Sigmoid colon (tissue), 7 donors: ENCODE measurements around the gene THRA. TPM values are rescaled to one million over a fixed set of nuclear protein-coding genes. Genes with fewer than 3 reads are reported as not detected.
A peak's percentile ranks its signal among the peaks of the same experiment; 100 is the strongest.

Experiments
- DNase-seq: peaks from one replicate; pipeline ENCODE4 v3.0.0-alpha.2; 2019
- H3K27ac ChIP-seq, 4 donors: fragments of 200-600 bp; sonication (generic); one replicate each; pipeline ENCODE4 v1.5.1; 2016 to 2019; ENCODE audit warnings: mild to moderate bottlenecking in 1 of 4
- H3K27me3 ChIP-seq, 3 donors: fragments of 200-600 bp; sonication (generic); one replicate each; pipeline ENCODE4 v1.5.1; 2019; ENCODE audit warnings: mild to moderate bottlenecking in 1 of 3
- H3K36me3 ChIP-seq, 4 donors: fragments of 200-600 bp; sonication (generic); one replicate each; pipeline ENCODE4 v1.5.1; 2016 to 2019
- H3K4me1 ChIP-seq, 4 donors: fragments of 200-600 bp; sonication (generic); one replicate each; pipeline ENCODE4 v1.5.1; 2017 to 2019
- H3K4me3 ChIP-seq, 4 donors: fragments of 200-600 bp; sonication (generic); one replicate each; pipeline ENCODE4 v1.5.1; 2017 to 2019; ENCODE audit warnings: mild to moderate bottlenecking in 2 of 4, moderate library complexity in 1 of 4
- H3K9me3 ChIP-seq, 4 donors: fragments of 200-600 bp in 3 of 4; sonication (generic) in 3 of 4; one replicate each; pipeline versions ENCODE4 v1.5.1 to v1.6.1; 2013 to 2019
- CTCF ChIP-seq, 4 experiments: fragments of 450-650 bp in 3 of 4; fragments of 200-600 bp in 1 of 4; IDR thresholded peaks; one replicate each; pipeline ENCODE4 v1.5.1; 2016 to 2019; ENCODE audit warnings: antibody characterized with exemption in 4 of 4, mild to moderate bottlenecking in 3 of 4, moderate library complexity in 2 of 4
- EP300 ChIP-seq, 4 donors: sonication (generic); formaldehyde crosslinking; IDR thresholded peaks; one replicate each; pipeline ENCODE4 v1.6.1; 2017; ENCODE audit warnings: antibody characterized with exemption in 4 of 4
- POLR2A ChIP-seq, 2 donors: fragments of 450-650 bp; IDR thresholded peaks; one replicate each; pipeline ENCODE4 v1.6.1; 2016; ENCODE audit warnings: antibody characterized with exemption in 2 of 2, mild to moderate bottlenecking in 2 of 2, moderate library complexity in 2 of 2
- POLR2AphosphoS5 ChIP-seq, 4 donors: sonication (generic); formaldehyde crosslinking; IDR thresholded peaks; one replicate each; pipeline ENCODE4 v1.6.1; 2017; ENCODE audit warnings: antibody characterized with exemption in 4 of 4
- WGBS, 2 donors: extraction: QIAGEN DNeasy Blood & Tissue Kit; methylation state at CpG; one replicate each; pipeline ENCODE4 v1.1.7; 2013; 5-methylcytosine and 5-hydroxymethylcytosine counted together
- intact Hi-C: fragments of 100-400 bp; cut with DNase I; formaldehyde crosslinking; loops from one replicate; pipeline ENCODE4 v1.15.1; 2023
- polyA plus RNA-seq, 3 donors: library from polyadenylated mRNA; stranded (reverse); fragments of 200-250 nt; gene quantifications; one replicate each; pipeline ENCODE4 v1.2.3, GENCODE V29; 2013
- total RNA-seq, 4 donors: library from RNA; depleted of rRNA; stranded (reverse); fragments of >200 nt; gene quantifications; one replicate each; pipeline ENCODE4 v1.1.0, GENCODE V29; 2016
- donor health status: healthy with polysubstance abuse.
- donor health status: Bipolar disorder and iron deficiency.
- donor health status: healthy.

THRA gene
- total and polyA plus RNA-seq, 7 donors, result 25.4 to 86.1 (median 78.8) TPM

GRCh38 chr17:40122136-40122998 is 59.6 kb downstream of the THRA start:
- TF ChIP-seq POLR2A (IDR thresholded peaks at IDR 0.05), result no peak
- TF ChIP-seq EP300 (IDR thresholded peaks at IDR 0.05), result no peak
- TF ChIP-seq POLR2AphosphoS5 (IDR thresholded peaks at IDR 0.05), result peak in 2 of 4 donors; percentile 35 to 42
- TF ChIP-seq CTCF (IDR thresholded peaks at IDR 0.05), result peak in 1 of 4 experiments; percentile 16
- Histone ChIP-seq H3K27ac (peak overlapping the region; percentile 98 to 100 (median 99)), H3K9me3 (no peaks in the 10 kb centered on the region), H3K36me3 (peaks cover 0 to 18% (median 13%) of the 10 kb centered on the region in 4 donors), H3K4me3 (peak overlapping the region; percentile 86 to 99 (median 95)), H3K4me1 (peaks cover 0 to 36% (median 32%) of the 10 kb centered on the region in 4 donors), H3K27me3 (no peaks in the 10 kb centered on the region)
- WGBS, 2 donors, result 1% methylated on average over 94 to 97 of the region's 97 CpGs
- peak; percentile 85 for DNase-seq
- intact Hi-C loops, result loop anchor here (2.0 kb wide), 1 partner anchor 18 kb away; the partner anchor contains the start of gene CASC3

- peaks cover 0 to 27% (median 14%) of the 10 kb centered on the region in 4 donors for H3K36me3 ChIP-seq
- no peaks in the 10 kb centered on the region for H3K9me3 ChIP-seq
- intact Hi-C loops, result loop anchor here (2.0 kb wide), 1 partner anchor 18 kb away; the partner anchor contains the start of gene CASC3
- H3K27me3 ChIP-seq, result no peaks in the 10 kb centered on the region
- H3K4me1 ChIP-seq, result peaks cover 0 to 36% (median 32%) of the 10 kb centered on the region in 4 donors
- H3K27ac ChIP-seq, result peak overlapping the region; percentile 98 to 100 (median 99)
- TF ChIP-seq CTCF (IDR thresholded peaks at IDR 0.05) (peak in 1 of 4 experiments; percentile 3), POLR2AphosphoS5 (IDR thresholded peaks at IDR 0.05) (peak in 1 of 4 donors; percentile 42), EP300 (IDR thresholded peaks at IDR 0.05) (no peak)
- WGBS, 2 donors, result 0% methylated on average over 43 of the region's 43 CpGs
- DNase-seq, result no peak
- H3K4me3 ChIP-seq, result peak overlapping the region; percentile 86 to 99 (median 95)
Measured at GRCh38 chr17:40122999-40123810, 60.4 kb downstream of the THRA start.

- peaks cover 0 to 36% (median 32%) of the 10 kb centered on the region in 4 donors for H3K4me1 ChIP-seq
- 0 to 1% methylated on average over 2 of the region's 2 CpGs for WGBS, 2 donors
- intact Hi-C loops, result loop anchor here (2.0 kb wide), 1 partner anchor 17 kb away; the partner anchor contains the start of gene CASC3
- H3K4me3 ChIP-seq, result peak overlapping the region; percentile 86 to 99 (median 95)
- H3K27me3 ChIP-seq, result no peaks in the 10 kb centered on the region
- H3K36me3 ChIP-seq, result peaks cover 0 to 32% (median 18%) of the 10 kb centered on the region in 4 donors
- no peaks in the 10 kb centered on the region for H3K9me3 ChIP-seq
- TF ChIP-seq CTCF (IDR thresholded peaks at IDR 0.05) (no peak), POLR2A (IDR thresholded peaks at IDR 0.05) (no peak), POLR2AphosphoS5 (IDR thresholded peaks at IDR 0.05) (no peak), EP300 (IDR thresholded peaks at IDR 0.05) (no peak)
- H3K27ac ChIP-seq, result peak overlapping the region; percentile 98 to 100 (median 99)
- DNase-seq, result no peak
Measured at GRCh38 chr17:40123811-40124114, 61.0 kb downstream of the THRA start.

GRCh38 chr17:40124279-40125141 is 61.7 kb downstream of the THRA start:
- intact Hi-C loops, result no loop called here
- 7 to 9% methylated on average over 9 of the region's 9 CpGs for WGBS, 2 donors
- TF ChIP-seq POLR2AphosphoS5 (IDR thresholded peaks at IDR 0.05), result no peak

More at GRCh38 chr17:40124279-40125141, 61.7 kb downstream of the THRA start:
- H3K27ac ChIP-seq, result peak overlapping the region; percentile 98 to 100 (median 99)
- no peaks in the 10 kb centered on the region for H3K9me3 ChIP-seq
- DNase-seq, result no peak
- peak overlapping the region; percentile 86 to 99 (median 95) for H3K4me3 ChIP-seq
- peaks cover 0 to 36% (median 32%) of the 10 kb centered on the region in 4 donors for H3K4me1 ChIP-seq
- no peaks in the 10 kb centered on the region for H3K27me3 ChIP-seq
- H3K36me3 ChIP-seq, result peaks cover 2 to 40% (median 26%) of the 10 kb centered on the region in 4 donors
